Measurements from ENCODE around the gene CCDC90B.

Gene CCDC90B

DNA sequence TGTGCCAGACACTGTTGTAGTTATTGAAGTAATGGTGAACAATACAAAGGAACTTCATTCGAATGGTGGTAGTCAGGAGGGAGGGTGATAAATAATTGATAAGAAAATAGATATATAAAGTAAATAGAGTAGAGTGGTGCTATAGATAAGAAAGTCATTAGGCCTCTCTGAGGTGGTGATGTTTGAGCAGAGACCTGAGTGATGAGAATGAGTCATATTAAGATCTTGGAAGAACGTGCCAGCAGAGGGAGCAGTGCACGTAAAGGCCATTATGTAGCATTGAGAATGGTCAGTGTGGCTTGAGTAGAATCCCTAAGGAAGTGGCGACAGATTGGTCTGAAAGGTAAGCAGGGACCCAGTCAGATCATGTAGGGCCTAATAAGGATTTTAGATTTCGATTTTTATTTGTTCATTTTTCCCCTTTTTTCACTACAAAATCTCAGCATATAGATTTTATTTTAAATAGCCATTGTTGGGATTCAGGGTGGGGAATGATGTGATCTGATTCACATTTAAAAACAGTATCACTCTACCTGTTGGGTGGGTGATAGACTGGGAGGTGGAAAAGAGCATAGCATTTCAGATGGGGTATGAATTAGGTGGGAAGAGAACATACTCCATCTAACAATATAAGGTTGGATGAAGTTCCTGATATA lies 44.7 kb downstream of the CCDC90B start:
- in situ Hi-C loops (cut with HindIII; ENCODE audit: low sequenced_read_pairs) = no loop called here
- DNase-seq (ENCODE audit: low read depth, low spot score) = peak; percentile 72
- no peak overlapping the region for H3K4me3 ChIP-seq (ENCODE audit: low read depth, low read length)
- TF ChIP-seq, protein P1, sequence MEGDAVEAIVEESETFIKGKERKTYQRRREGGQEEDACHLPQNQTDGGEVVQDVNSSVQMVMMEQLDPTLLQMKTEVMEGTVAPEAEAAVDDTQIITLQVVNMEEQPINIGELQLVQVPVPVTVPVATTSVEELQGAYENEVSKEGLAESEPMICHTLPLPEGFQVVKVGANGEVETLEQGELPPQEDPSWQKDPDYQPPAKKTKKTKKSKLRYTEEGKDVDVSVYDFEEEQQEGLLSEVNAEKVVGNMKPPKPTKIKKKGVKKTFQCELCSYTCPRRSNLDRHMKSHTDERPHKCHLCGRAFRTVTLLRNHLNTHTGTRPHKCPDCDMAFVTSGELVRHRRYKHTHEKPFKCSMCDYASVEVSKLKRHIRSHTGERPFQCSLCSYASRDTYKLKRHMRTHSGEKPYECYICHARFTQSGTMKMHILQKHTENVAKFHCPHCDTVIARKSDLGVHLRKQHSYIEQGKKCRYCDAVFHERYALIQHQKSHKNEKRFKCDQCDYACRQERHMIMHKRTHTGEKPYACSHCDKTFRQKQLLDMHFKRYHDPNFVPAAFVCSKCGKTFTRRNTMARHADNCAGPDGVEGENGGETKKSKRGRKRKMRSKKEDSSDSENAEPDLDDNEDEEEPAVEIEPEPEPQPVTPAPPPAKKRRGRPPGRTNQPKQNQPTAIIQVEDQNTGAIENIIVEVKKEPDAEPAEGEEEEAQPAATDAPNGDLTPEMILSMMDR (IDR thresholded peaks at IDR 0.05; ENCODE audit: low read depth, low read length) = peak; percentile 67

GRCh38 chr11:83238111-83238510 lies 48.1 kb downstream of the CCDC90B start:
- in situ Hi-C loops (cut with HindIII; ENCODE audit: low sequenced_read_pairs) = no loop called here
- TF ChIP-seq, protein P1 (IDR thresholded peaks at IDR 0.05; ENCODE audit: low read depth, low read length) = no peak
- DNase-seq (ENCODE audit: low read depth, low spot score) = no peak
- no peak overlapping the region for H3K4me3 ChIP-seq (ENCODE audit: low read depth, low read length)

GRCh38 chr11:83235825-83236224 lies 50.3 kb downstream of the CCDC90B start:
- in situ Hi-C loops (cut with HindIII; ENCODE audit: low sequenced_read_pairs) = no loop called here
- H3K4me3 ChIP-seq (ENCODE audit: low read depth, low read length) = no peak overlapping the region
- TF ChIP-seq, protein P1 (IDR thresholded peaks at IDR 0.05; ENCODE audit: low read depth, low read length) = no peak
- DNase-seq (ENCODE audit: low read depth, low spot score) = no peak

GRCh38 chr11:83223457-83223856 lies 62.7 kb downstream of the CCDC90B start:
- TF ChIP-seq, protein P1 (IDR thresholded peaks at IDR 0.05; ENCODE audit: low read depth, low read length) = no peak
- no peak overlapping the region for H3K4me3 ChIP-seq (ENCODE audit: low read depth, low read length)
- in situ Hi-C loops (cut with HindIII; ENCODE audit: low sequenced_read_pairs) = no loop called here
- no peak for DNase-seq (ENCODE audit: low read depth, low spot score)

DNA sequence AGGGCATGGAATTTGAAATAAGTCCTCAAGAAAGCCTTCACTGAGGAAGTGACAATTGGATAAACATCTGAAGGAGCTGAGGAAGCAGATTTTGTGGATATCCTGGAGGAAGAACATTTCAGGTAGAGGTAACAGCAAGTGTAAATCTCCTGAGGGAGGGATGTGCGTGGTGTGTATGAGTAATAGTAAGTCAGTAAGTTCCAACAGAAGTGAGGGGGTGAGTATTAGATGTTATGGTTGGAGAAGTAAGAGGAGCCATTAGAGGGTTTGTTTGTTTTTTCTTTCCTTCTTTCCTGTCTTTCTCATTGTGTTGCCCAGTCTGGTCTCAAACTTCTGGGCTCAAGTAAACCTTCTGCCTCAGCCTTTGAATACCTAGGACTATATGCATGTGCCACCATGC lies 63.7 kb downstream of the CCDC90B start:
- in situ Hi-C loops (cut with HindIII; ENCODE audit: low sequenced_read_pairs) = no loop called here
- DNase-seq (ENCODE audit: low read depth, low spot score) = no peak
- TF ChIP-seq, protein P1 (IDR thresholded peaks at IDR 0.05; ENCODE audit: low read depth, low read length) = no peak
- no peak overlapping the region for H3K4me3 ChIP-seq (ENCODE audit: low read depth, low read length)

DNA sequence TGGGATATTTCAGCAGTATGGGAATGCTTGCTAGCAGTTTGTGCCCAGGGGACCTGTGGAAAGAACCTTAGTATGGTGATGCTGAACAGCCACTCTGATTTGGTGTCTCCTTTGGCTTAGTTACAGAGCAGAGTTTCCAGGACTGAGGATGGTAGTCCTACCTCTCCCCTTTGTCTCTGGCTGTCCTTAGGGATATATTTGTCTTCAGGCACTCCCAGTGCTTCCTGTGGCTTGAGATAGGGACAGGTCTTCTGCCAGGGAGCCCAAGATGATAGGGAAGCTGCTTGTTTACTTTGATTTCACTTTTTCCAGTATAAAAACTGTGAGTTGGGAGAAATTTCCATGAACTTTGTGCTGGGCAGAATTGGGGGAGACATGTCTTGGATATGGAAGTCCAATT lies 64.5 kb downstream of the CCDC90B start:
- in situ Hi-C loops (cut with HindIII; ENCODE audit: low sequenced_read_pairs) = no loop called here
- TF ChIP-seq, protein P1 (IDR thresholded peaks at IDR 0.05; ENCODE audit: low read depth, low read length) = no peak
- DNase-seq (ENCODE audit: low read depth, low spot score) = no peak
- no peak overlapping the region for H3K4me3 ChIP-seq (ENCODE audit: low read depth, low read length)
